OCI-LY3 (cell line): ENCODE data around the gene EXOC6.
A peak's percentile ranks its signal among the peaks of the same experiment; 100 is the strongest.
"Not testable (repeated sequence)": the region's sequence is repeated elsewhere in the genome, so short reads cannot be mapped to it uniquely, and the experiment has no call there.

Source experiments
- H2AFZ ChIP-seq: fragments of 200-600, 300-600 bp; shearing (Covaris generic); 2 replicates; pipeline ENCODE4 v1.6.0; 2014; ENCODE audit warnings: antibody characterized with exemption, low read depth, low read length
- H3K27ac ChIP-seq: fragments of 200-600, 300-600 bp; sonication (generic); 2 replicates; pipeline ENCODE4 v1.5.1; 2014; ENCODE audit warnings: mild to moderate bottlenecking, low read length, moderate library complexity, mixed read lengths
- H3K27me3 ChIP-seq: fragments of 200-600, 300-600 bp; sonication (generic); 2 replicates; pipeline ENCODE4 v1.6.1; 2014; ENCODE audit warnings: low read depth, low read length, mixed read lengths
- H3K36me3 ChIP-seq: fragments of 200-600, 300-600 bp; sonication (generic); replicated peaks from 2 replicates; pipeline ENCODE3; 2014; ENCODE audit warnings: low read depth, low read length, mixed read lengths
- H3K4me1 ChIP-seq: fragments of 300-600, 200-600 bp; sonication (generic); 2 replicates; pipeline ENCODE4 v1.6.1; 2014; ENCODE audit warnings: low read length, mixed read lengths
- H3K4me2 ChIP-seq: fragments of 200-600, 300-600 bp; sonication (generic); 2 replicates; pipeline ENCODE4 v1.6.1; 2014; ENCODE audit warnings: low read length, mixed read lengths
- H3K4me3 ChIP-seq: fragments of 300-600, 200-600 bp; sonication (generic); 2 replicates; pipeline ENCODE4 v1.5.1; 2014; ENCODE audit warnings: antibody characterized with exemption, mild to moderate bottlenecking, low read length, moderate library complexity
- H3K79me2 ChIP-seq: fragments of 300-600, 200-600 bp; shearing (Covaris generic); 2 replicates; pipeline ENCODE4 v1.6.1; 2014; ENCODE audit warnings: mild to moderate bottlenecking, low read length, mixed read lengths
- H3K9ac ChIP-seq: fragments of 300-600, 200-600 bp; shearing (Covaris generic); 2 replicates; pipeline ENCODE4 v1.6.0; 2014; ENCODE audit warnings: mild to moderate bottlenecking, low read length, moderate library complexity
- H3K9me3 ChIP-seq: fragments of 200-600, 300-600 bp; shearing (Covaris generic); 2 replicates; pipeline ENCODE4 v1.6.1; 2014; ENCODE audit warnings: low read length, mixed read lengths; ENCODE audit not compliant: insufficient read depth
- H4K20me1 ChIP-seq: fragments of 200-600, 300-600 bp; sonication (generic); 2 replicates; pipeline ENCODE4 v1.6.1; 2016; ENCODE audit warnings: low read length, mixed read lengths; ENCODE audit not compliant: insufficient read depth
- EZH2phosphoT487 ChIP-seq: fragments of 200-600 bp; shearing (Covaris generic); IDR thresholded peaks from 2 replicates; pipeline ENCODE4 v1.6.1; 2018; ENCODE audit warnings: antibody characterized with exemption, mixed run types, low read depth
- TF ChIP-seq, protein P1 (sequence below): fragments of 200-600, 300-600 bp; sonication (generic); IDR thresholded peaks from 2 replicates; pipeline ENCODE4 v1.5.1; 2014; ENCODE audit warnings: antibody characterized with exemption, low read length, low read depth

EXOC6 gene

DNA sequence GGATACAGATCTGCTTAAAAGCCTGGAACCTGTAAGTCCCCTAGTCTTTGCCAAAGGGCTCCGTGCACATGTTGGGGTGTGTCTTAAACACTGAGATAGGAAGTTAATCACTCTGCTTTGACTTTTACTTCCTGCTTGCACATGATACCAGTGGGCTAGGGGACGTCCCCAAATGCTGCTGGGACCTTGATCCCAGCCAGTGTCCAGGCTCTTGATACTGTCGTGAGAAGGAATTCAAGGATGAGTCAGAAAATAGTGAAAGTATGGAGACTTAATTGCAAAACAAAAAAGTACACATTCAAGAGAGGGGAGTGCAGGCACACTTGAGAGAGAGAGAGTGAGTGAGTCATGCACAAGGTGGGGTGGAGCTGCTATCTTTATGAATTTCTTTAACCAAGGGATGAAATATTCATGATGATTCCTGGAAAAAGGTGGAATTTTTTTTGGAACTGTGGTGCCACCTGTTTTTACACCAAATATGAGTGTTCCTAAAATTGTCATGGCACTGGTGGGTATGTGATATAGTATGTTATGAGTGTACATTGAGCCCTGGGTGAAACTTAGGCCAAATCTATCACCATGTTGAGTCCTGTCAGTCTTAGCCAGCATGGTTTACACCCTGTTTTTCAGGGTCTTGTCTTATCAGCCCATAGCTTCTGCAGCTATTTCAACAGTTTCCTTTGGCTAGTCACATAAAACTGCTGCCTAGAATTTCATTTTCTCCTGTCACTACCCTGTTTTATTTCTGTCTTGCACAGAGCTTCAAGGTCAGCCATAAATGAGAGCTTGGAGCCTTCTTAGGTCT lies 123.9 kb downstream of the EXOC6 start:
- Histone ChIP-seq H2AFZ (no peak overlapping the region), H3K27ac (no peak overlapping the region), H3K27me3 (no peaks in the 10 kb centered on the region), H3K9me3 (no peaks in the 10 kb centered on the region), H3K36me3 (peaks cover 4% of the 10 kb centered on the region), H3K4me3 (no peak overlapping the region), H3K4me2 (peak overlapping the region; percentile 37), H3K4me1 (peaks cover 8% of the 10 kb centered on the region), H3K79me2 (no peaks in the 10 kb centered on the region), H3K9ac (no peak overlapping the region), H4K20me1 (no peaks in the 10 kb centered on the region)
- TF ChIP-seq, protein P1, sequence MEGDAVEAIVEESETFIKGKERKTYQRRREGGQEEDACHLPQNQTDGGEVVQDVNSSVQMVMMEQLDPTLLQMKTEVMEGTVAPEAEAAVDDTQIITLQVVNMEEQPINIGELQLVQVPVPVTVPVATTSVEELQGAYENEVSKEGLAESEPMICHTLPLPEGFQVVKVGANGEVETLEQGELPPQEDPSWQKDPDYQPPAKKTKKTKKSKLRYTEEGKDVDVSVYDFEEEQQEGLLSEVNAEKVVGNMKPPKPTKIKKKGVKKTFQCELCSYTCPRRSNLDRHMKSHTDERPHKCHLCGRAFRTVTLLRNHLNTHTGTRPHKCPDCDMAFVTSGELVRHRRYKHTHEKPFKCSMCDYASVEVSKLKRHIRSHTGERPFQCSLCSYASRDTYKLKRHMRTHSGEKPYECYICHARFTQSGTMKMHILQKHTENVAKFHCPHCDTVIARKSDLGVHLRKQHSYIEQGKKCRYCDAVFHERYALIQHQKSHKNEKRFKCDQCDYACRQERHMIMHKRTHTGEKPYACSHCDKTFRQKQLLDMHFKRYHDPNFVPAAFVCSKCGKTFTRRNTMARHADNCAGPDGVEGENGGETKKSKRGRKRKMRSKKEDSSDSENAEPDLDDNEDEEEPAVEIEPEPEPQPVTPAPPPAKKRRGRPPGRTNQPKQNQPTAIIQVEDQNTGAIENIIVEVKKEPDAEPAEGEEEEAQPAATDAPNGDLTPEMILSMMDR, result no peak
- TF ChIP-seq EZH2phosphoT487, result no peak

DNA sequence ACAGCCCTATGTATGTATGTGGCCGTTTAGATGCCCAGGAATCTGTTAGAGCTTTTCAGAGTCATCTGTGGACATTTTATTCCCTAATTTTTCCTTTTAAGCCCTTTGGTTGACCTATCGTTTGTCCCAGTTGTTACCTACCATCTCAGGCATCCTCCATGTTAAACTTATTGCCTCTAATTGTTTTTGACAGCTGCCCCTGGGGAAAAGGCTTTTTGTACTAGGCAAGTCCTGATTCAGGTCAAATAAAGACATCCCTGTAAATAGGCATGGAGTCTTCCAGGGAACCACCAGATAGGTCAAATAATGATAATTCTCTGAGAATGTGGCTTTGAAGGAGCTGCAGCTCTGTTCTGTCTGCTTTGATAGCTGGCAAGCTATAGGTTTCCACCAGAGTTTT lies 124.6 kb downstream of the EXOC6 start:
- Histone ChIP-seq H3K27ac (no peak overlapping the region), H3K36me3 (peaks cover 4% of the 10 kb centered on the region), H3K4me2 (no peak overlapping the region), H3K4me3 (no peak overlapping the region), H3K27me3 (no peaks in the 10 kb centered on the region), H3K9ac (no peak overlapping the region), H3K79me2 (no peaks in the 10 kb centered on the region), H2AFZ (no peak overlapping the region), H3K4me1 (peaks cover 8% of the 10 kb centered on the region), H4K20me1 (no peaks in the 10 kb centered on the region), H3K9me3 (no peaks in the 10 kb centered on the region)
- no peak for TF ChIP-seq EZH2phosphoT487
- TF ChIP-seq, protein P1, result no peak

DNA sequence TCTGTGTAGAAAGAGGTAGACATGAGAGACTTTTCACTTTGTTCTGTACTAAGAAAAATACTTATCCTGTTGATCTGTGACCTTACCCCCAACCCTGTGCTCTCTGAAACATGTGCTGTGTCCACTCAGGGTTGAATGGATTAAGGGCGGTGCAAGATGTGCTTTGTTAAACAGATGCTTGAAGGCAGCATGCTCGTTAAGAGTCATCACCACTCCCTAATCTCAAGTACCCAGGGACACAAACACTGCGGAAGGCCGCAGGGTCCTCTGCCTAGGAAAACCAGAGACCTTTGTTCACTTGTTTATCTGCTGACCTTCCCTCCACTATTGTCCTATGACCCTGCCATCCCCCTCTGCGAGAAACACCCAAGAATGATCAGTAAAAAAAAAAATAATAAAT lies 128.0 kb downstream of the EXOC6 start:
- H3K36me3 ChIP-seq, H4K20me1 ChIP-seq, H3K4me1 ChIP-seq, H3K27me3 ChIP-seq, H3K9me3 ChIP-seq, H2AFZ ChIP-seq, H3K4me3 ChIP-seq, H3K4me2 ChIP-seq, H3K9ac ChIP-seq, H3K79me2 ChIP-seq, H3K27ac ChIP-seq: not testable (repeated sequence)

DNA sequence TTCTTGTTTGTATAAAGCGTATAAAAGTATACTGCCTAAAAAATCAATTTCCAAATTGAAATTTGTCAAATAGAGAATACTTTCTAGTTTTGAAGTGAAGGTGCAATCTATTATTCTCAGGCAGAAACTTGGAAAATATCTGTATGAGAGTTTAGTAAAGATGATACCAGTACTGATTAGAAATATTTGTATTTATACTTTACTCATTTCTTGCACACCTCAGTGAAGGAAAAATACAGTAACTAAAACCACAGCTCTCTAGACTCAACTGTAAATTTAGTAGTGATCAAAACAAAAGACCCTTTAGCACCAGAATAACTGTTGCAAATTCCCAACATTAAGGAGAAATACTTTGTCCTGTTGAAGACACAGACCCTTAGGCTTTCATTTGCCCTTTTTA lies 140.9 kb downstream of the EXOC6 start:
- Histone ChIP-seq H3K27ac (no peak overlapping the region), H3K4me1 (peaks cover 31% of the 10 kb centered on the region), H3K4me3 (no peak overlapping the region; the same call in 1 of the 2 replicates), H3K9ac (no peak overlapping the region), H3K36me3 (no peaks in the 10 kb centered on the region), H3K9me3 (no peaks in the 10 kb centered on the region), H2AFZ (no peak overlapping the region), H3K4me2 (peak overlapping the region; percentile 62), H3K27me3 (no peaks in the 10 kb centered on the region), H3K79me2 (no peaks in the 10 kb centered on the region), H4K20me1 (no peaks in the 10 kb centered on the region)
- no peak for TF ChIP-seq EZH2phosphoT487
- TF ChIP-seq, protein P1, result no peak
